ENCODE results near the gene TRABD2A. TPM values are rescaled to one million over a fixed set of nuclear protein-coding genes. Genes with fewer than 3 reads are reported as not detected.

Gene TRABD2A
- polyA plus RNA-seq, 3 donors = 0.52 to 1.2 (median 0.59) TPM

GRCh38 chr2:84906900-84907714, 26.2 kb upstream of the TRABD2A start:
- peak in 5 of 11 donors; percentile 49 to 73 (median 71) for DNase-seq (ENCODE audit: extremely low read depth in 1 of 11, low read depth in 9 of 11, low spot score in 4 of 11)

DNA sequence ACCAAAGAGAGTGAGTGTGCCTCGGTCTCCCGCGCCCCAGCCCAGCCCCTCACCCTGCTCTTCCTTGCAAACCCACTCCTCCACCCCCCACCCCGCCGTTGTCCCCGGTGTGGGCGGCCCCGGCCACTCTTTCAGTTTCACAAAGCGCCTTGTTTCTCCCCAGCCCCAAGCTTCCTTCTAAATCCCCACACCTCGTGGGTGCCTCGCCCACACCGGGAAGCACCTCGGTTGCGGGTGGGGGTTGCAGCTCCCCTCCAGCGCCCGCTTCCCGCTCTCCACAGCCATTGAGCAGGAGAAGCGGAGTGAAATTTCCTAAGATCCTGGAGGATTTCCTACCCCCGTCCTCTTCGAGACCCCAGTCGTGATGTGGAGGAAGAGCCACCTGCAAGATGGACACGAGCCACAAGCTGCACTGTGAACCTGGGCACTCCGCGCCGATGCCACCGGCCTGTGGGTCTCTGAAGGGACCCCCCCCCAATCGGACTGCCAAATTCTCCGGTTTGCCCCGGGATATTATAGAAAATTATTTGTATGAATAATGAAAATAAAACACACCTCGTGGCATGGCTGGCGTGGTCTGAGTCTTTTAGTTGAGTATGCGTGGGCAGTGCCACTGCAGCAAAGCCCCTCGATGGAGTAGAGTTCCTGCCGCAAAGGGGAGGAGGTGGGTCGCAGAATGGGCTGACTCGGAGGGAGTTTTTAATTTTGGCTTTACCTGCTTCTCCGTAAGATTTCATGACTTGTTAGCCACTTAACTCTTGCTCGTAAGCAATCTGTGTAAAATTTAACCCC, 25.4 kb upstream of the TRABD2A start:
- DNase-seq (ENCODE audit: extremely low read depth in 1 of 11, low read depth in 9 of 11, low spot score in 4 of 11) = no peak

GRCh38 chr2:84905181-84906107, 24.6 kb upstream of the TRABD2A start, which contains the start of gene TMSB10:
Gene TMSB10, plus strand, starts transcription at chr2:84905656.
- DNase-seq (ENCODE audit: extremely low read depth in 1 of 11, low read depth in 9 of 11, low spot score in 4 of 11) = peak in 7 of 11 donors; percentile 50 to 83 (median 79)

- DNase-seq (ENCODE audit: extremely low read depth in 1 of 11, low read depth in 9 of 11, low spot score in 4 of 11) = peak in 1 of 11 donors; percentile 59
These were observed 23.9 kb upstream of the TRABD2A start for GRCh38 chr2:84904717-84905174.

DNA sequence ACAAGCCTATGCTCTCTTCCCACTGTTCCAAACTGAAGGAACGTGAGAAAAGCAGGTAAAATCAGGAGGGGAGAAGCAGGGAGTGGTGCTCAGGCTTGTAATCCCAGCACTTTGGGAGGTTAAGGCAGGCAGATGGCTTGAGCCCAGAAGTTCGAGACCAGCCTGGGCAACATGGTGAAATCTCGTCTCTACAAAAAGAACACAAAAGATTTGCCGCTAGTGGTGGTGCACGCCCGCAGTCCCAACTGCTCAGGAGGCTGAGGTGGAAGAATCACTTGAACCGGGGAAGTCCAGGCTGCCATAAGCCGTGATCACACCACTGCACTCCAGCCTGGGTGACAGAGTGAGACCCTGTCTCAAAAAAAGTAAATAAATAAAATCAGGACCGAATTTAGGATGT, 23.3 kb upstream of the TRABD2A start:
- DNase-seq (ENCODE audit: extremely low read depth in 1 of 11, low read depth in 9 of 11, low spot score in 4 of 11) = no peak

GRCh38 chr2:84902526-84902925, 21.6 kb upstream of the TRABD2A start:
- DNase-seq (ENCODE audit: extremely low read depth in 1 of 11, low read depth in 9 of 11, low spot score in 4 of 11) = no peak

- no peak for DNase-seq (ENCODE audit: extremely low read depth in 1 of 11, low read depth in 9 of 11, low spot score in 4 of 11)
These were observed 20.8 kb upstream of the TRABD2A start for GRCh38 chr2:84901593-84902120.

DNA sequence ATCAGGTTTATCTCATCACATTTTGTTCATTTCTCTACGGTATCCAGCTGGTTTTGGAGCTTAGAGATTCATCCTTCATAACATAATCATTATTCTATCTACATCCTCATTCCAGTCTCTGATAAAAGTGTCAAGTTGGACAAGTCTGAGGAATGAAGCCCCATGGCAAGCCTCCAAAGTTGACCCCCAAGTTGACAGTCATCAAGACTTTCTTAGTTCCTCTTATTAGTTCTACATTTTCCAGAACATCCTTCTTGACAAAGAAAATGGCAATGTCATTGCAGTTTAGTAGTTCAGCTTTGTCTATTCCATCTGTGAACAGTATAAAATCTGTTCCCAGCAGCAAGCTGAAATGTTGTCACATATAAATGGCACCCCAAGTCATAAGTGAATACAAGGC, 20.1 kb upstream of the TRABD2A start:
- DNase-seq (ENCODE audit: extremely low read depth in 1 of 11, low read depth in 9 of 11, low spot score in 4 of 11) = no peak

DNA sequence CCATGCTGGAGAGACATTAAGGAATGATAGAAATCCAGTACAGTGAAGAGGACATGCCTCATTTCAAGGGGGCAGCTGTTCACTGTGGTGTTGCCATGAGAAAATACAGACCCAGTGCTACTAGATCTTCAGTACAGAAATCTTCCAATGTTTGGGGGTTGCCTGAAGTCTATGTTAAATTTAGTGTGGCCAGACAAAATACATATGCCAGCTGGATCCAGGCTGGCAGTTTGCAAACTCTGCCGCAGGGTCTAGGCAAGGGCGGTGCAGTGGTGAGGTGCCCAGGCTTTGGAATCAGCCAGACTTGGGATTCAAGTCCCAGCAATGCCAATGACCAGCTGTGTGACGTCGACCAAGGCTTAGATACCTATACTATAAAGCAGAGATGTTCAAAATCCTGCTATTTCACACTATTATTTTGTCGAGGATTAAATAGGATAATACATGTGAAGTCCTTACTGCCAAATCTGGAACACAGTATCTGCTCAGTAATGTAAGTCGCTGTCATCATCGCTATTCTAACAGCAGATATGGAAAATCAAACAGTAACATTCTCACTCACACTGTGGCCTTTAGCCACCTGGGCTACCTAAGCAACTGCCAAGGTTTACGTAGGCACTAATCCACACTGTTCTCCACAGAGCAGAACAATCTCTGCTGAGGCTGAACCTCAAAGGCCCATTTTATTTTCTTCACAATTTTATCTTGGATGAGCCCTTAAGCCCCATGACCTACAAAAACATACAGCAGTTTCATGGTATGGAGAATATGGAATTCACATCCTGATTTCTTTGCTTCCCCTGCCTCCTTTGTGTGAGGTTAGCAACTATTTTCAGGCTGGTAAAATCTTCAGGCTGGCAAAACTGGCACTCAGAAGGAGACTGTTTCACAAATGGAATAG, 18.7 kb upstream of the TRABD2A start:
- DNase-seq (ENCODE audit: extremely low read depth in 1 of 11, low read depth in 9 of 11, low spot score in 4 of 11) = no peak

- DNase-seq (ENCODE audit: extremely low read depth in 1 of 11, low read depth in 9 of 11, low spot score in 4 of 11) = no peak
These were observed 16.9 kb upstream of the TRABD2A start for GRCh38 chr2:84897773-84898172.

- DNase-seq (ENCODE audit: extremely low read depth in 1 of 11, low read depth in 9 of 11, low spot score in 4 of 11) = no peak
These were observed 15.7 kb upstream of the TRABD2A start for GRCh38 chr2:84896567-84896966.

DNA sequence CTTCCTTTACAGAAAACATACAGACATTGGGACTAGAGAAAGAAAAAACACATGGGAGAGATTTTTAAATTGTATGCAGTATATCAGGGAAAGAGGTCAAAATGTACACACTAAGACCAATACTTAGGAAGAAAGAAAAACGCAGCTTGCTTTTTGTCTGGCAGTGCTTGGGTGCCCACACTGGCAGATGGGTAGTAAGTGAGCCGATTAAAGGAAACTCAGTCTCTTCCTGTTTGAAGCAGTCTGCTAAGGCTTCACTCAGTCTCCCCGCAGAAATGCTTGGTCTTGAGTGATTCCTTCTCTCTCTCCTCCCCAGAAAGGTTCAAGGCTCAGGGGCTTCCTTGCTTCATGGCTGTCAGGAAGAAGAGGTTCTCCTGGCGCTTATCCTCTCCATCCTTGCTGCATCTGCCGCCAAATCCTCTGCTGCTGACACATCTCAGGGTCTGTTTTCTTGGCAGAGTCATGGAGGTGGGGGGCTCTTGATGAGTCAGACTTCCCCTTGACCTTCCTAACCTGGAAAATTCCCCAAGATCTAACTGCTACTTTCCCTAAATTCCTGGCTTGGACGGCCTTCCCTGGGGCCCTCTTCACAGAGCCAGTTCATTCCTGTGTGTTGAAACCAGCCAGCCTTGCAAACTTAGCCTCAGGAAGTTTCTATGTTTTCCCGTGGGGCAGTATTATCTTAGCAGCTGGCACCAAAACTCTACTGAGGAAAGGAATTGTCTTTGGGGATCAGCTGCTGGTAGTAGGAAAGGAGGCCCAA, 14.1 kb upstream of the TRABD2A start:
- no peak for DNase-seq (ENCODE audit: extremely low read depth in 1 of 11, low read depth in 9 of 11, low spot score in 4 of 11)

GRCh38 chr2:84894131-84894586, 13.3 kb upstream of the TRABD2A start:
- no peak for DNase-seq (ENCODE audit: extremely low read depth in 1 of 11, low read depth in 9 of 11, low spot score in 4 of 11)

- no peak for DNase-seq (ENCODE audit: extremely low read depth in 1 of 11, low read depth in 9 of 11, low spot score in 4 of 11)
These were observed 10.6 kb upstream of the TRABD2A start for GRCh38 chr2:84891355-84892010.

DNA sequence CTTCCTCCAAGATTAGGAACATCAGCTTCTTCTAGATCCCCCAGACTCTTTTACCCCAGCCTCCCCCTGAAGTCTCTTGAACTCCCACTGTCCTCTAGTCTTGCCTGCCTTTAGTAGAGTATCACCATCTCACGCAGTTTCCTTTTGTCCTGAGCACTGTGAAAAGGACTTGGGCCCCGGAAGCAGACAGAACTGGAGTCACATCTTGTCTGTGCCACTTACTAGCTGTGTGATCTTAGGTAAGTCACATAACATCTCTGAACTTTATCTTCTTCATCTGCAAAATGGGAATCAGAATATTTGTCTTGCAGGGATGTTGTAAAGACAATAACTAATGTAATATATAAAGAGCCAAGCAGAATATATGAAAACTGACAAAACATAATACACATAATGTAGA, 8.4 kb upstream of the TRABD2A start:
- DNase-seq (ENCODE audit: extremely low read depth in 1 of 11, low read depth in 9 of 11, low spot score in 4 of 11) = no peak

DNA sequence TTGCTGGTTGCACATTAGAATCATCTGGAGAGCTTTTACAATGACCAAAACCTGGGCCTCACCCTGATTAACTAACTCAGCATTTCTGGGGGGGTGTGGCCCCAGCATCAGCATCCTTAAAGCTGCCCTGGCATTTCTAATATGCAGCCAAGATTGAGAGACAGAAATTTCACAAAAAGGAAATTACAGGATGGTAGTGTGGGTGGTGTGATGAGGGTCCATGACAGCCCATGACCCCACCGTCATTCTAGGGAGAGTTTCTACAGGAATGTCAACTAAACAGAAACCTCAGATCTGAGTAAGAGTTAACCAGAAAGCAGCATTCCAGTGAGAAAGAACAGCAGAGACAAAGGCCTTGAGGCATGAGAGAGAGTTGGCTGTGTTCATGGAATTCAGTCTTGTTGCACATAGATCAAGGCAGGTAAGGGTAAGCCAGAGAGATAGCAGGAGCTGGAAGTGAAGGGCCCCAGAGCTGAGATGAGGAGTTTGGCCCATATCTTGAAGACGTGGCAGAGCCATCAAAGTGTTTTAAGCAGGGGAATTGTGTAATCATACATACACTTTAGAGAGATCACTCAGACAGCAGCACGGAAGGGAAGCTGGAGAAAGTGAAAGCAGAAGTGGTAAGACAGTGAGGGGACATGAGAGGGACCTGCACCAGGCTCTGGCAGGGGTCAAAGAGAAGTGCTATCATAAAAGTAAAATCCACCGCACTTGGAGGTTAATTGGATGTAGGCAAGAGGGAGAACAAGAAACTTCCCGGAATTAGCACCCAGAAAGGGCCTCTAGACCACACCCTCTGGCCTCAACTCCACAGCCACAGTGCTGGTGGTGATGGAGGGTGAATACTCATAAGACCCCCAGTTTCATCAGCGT, 7.8 kb upstream of the TRABD2A start:
- DNase-seq (ENCODE audit: extremely low read depth in 1 of 11, low read depth in 9 of 11, low spot score in 4 of 11) = no peak
